GM12874 (cell line): ENCODE measurements around the gene LY6G5C.

Source experiments
- CTCF ChIP-seq: IDR thresholded peaks from 2 replicates; pipeline ENCODE4 v1.5.1; 2011; ENCODE audit warnings: low read depth, mild to moderate bottlenecking, control low read depth, low read length, moderate library complexity; ENCODE audit not compliant: insufficient read depth

Gene LY6G5C

GRCh38 chr6:31680226-31681134 is at the start of gene LY6G5C:
Gene LY6G5C (minus strand): TSS chr6:31681067. CDS start chr6:31680373, 694 bp downstream.
- TF ChIP-seq CTCF = peak; percentile 76

- no peak for TF ChIP-seq CTCF
Observed at GRCh38 chr6:31729979-31730630, 49.2 kb upstream of the LY6G5C start.

GRCh38 chr6:31729515-31729978 is 48.7 kb upstream of the LY6G5C start:
- no peak; the same call in 1 of the 2 replicates for TF ChIP-seq CTCF

GRCh38 chr6:31728767-31729514 is 48.1 kb upstream of the LY6G5C start, which contains the start of gene DDAH2:
Gene DDAH2 (minus strand): TSS chr6:31729299. CDS start chr6:31729161, 138 bp downstream.
- peak; percentile 84; the same call in 1 of the 2 replicates for TF ChIP-seq CTCF

- TF ChIP-seq CTCF = no peak
Observed at GRCh38 chr6:31727717-31728671, 47.1 kb upstream of the LY6G5C start.

GRCh38 chr6:31727034-31727716 is 46.3 kb upstream of the LY6G5C start:
- TF ChIP-seq CTCF = no peak
